ENCODE data around the gene CTBP1. TPM values are rescaled to one million over a fixed set of nuclear protein-coding genes. Genes with fewer than 3 reads are reported as not detected.

CTBP1 gene
- total RNA-seq, 1 experiment from 2014 or later = 136 TPM

GRCh38 chr4:1176398-1177273, 72.3 kb downstream of the CTBP1 start:
- Histone ChIP-seq H3K79me2 (ENCODE audit: insufficient read depth, low read length) (no peaks in the 10 kb centered on the region), H3K56ac (ENCODE audit: insufficient read length, low read depth, low read length) (no peak overlapping the region), H3K23ac (ENCODE audit: insufficient read length, low read depth, low read length) (no peak overlapping the region), H3K27ac (ENCODE audit: insufficient read length, low read depth, low read length) (no peak overlapping the region), H4K5ac (ENCODE audit: insufficient read length, low read depth, low read length) (no peak overlapping the region), H3K4ac (ENCODE audit: low read depth, low read length) (no peak overlapping the region), H3K23me2 (ENCODE audit: insufficient read length, low read depth, low read length, poor library complexity, severe bottlenecking) (peaks cover 9% of the 10 kb centered on the region), H3K4me1 (ENCODE audit: insufficient read depth, low read length) (no peaks in the 10 kb centered on the region), H3K9me3 (ENCODE audit: control insufficient read depth, low read depth, low read length) (peaks cover 8% of the 10 kb centered on the region), H2AFZ (ENCODE audit: low read length) (no peak overlapping the region), H3T11ph (ENCODE audit: low read length) (no peak overlapping the region), H2BK12ac (ENCODE audit: insufficient read length, low read depth, low read length) (no peak overlapping the region), H3K4me2 (ENCODE audit: insufficient read depth, insufficient read length, low read length) (no peak overlapping the region), H2BK120ac (ENCODE audit: low read depth, low read length, poor library complexity, severe bottlenecking) (no peak overlapping the region), H3K9ac (ENCODE audit: extremely low read depth, insufficient read length, low read length) (no peak overlapping the region), H4K91ac (ENCODE audit: insufficient read length, low read depth, low read length) (no peak overlapping the region), H2BK5ac (ENCODE audit: insufficient read length, low read length) (no peak overlapping the region), H2AK5ac (ENCODE audit: insufficient read length, low read length) (no peak overlapping the region), H4K20me1 (ENCODE audit: control insufficient read depth, insufficient read depth, insufficient read length) (no peaks in the 10 kb centered on the region), H2BK20ac (ENCODE audit: low read depth, low read length, poor library complexity, severe bottlenecking) (no peak overlapping the region), H3K27me3 (ENCODE audit: insufficient read depth, low read length) (peaks cover 14% of the 10 kb centered on the region; the same call in 1 of the 2 replicates), H3K18ac (ENCODE audit: insufficient read length, low read depth, low read length) (no peak overlapping the region), H2BK15ac (ENCODE audit: low read depth, low read length) (no peak overlapping the region), H4K8ac (replicated peaks; ENCODE audit: insufficient read length, low read depth, low read length) (no peak overlapping the region), H3K14ac (ENCODE audit: insufficient read depth, low read length) (no peak overlapping the region), H3K79me1 (ENCODE audit: insufficient read depth, low read depth, low read length, poor library complexity, severe bottlenecking) (no peaks in the 10 kb centered on the region)
- no CpG with 5 or more reads among the region's 1 CpG for WGBS (ENCODE audit: extremely low coverage, insufficient read length, low lambda C conversion rate)
- Mint-ChIP-seq H3K4me1 (0 out of 4 replicates have a peak, but pooled peaks cover 0 to 3% of the 10 kb centered on the region in 2 experiments), H3K9me3 (peaks cover 15 to 18% of the 10 kb centered on the region in 2 experiments), H3K36me3 (ENCODE audit: insufficient read depth in 1 of 3, low read depth in 3 of 3) (peaks cover 2 to 4% (median 3%) of the 10 kb centered on the region in 3 experiments; a peak in 3 of 7 replicates), H3K4me3 (no peak overlapping the region), H3K27me3 (ENCODE audit: low read depth) (peaks cover 77% of the 10 kb centered on the region), H3K27ac (no peak overlapping the region)
- TF ChIP-seq CTCF (conservative IDR thresholded peaks at IDR 0.05) = no peak
- DNase-seq = no peak

Data from H9 (cell line).